ENCODE data around the gene CLHC1. TPM values are rescaled to one million over a fixed set of nuclear protein-coding genes. Genes with fewer than 3 reads are reported as not detected.
A peak's percentile ranks its signal among the peaks of the same experiment; 100 is the strongest.
"Not testable (repeated sequence)": the region's sequence is repeated elsewhere in the genome, so short reads cannot be mapped to it uniquely, and the experiment has no call there.

Gene CLHC1
- 2.1 and 5.4 TPM in 2 replicates for total RNA-seq (2014; rRNA removed; shearing (Covaris generic))

GRCh38 chr2:55232084-55232862, at the start of gene CLHC1, which contains the start of gene RPS27A:
Gene CLHC1 (minus strand): TSS chr2:55232293. CDS start chr2:55222411, 9,882 bp downstream.
Gene RPS27A (plus strand): TSS chr2:55232688. CDS start chr2:55232825, 137 bp downstream.
- DNase-seq (ENCODE audit: low read depth): peak; percentile 95

- not testable (repeated sequence) for DNase-seq (ENCODE audit: low read depth)
These were observed 48.9 kb upstream of the CLHC1 start for GRCh38 chr2:55280851-55281546.

- not testable (repeated sequence) for DNase-seq (ENCODE audit: low read depth)
These were observed 47.8 kb upstream of the CLHC1 start for GRCh38 chr2:55279859-55280424.

DNA sequence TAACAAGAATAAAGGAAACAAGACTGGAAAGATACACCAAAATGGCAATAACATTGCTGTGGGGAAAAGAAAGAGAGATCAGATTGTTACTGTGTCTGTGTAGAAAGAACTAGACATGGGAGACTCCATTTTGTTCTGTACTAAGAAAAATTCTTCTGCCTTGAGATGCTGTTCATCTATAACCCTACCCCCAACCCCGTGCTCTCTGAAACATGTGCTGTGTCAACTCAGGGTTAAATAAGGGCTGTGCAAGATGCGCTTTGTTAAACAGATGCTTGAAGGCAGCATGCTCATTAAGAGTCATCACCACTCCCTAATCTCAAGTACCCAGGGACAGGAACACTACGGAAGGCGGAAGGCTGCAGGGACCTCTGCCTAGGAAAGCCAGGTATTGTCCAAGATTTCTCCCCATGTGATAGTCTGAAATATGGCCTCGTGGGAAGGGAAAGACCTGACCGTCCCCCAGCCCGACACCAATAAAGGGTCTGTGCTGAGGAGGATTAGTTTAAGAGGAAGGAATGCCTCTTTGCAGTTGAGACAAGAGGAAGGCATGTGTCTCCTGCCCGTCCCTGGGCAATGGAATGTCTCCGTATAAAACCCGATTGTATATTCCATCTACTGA, 47.2 kb upstream of the CLHC1 start:
- DNase-seq (ENCODE audit: low read depth): not testable (repeated sequence)

DNA sequence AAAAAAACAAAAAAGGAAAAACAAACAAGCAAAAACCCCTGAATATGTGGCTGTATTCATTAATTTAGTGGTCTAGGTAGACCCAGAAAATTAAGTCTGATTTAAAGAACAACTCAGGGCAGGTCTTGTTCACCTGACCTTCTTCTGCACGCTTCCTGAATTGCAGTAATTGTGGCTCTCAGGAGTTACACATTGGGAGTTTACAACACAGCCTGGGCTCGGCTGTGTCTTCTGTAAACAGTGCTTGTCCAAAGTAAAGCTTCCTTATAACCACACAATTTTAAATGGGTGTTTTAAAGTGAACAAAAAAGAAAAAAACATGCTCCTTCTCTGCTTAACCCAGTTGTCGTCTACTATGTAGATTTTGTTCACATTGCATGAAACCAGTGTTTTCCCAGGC, 45.2 kb upstream of the CLHC1 start:
- no peak for DNase-seq (ENCODE audit: low read depth)

- DNase-seq (ENCODE audit: low read depth): not testable (repeated sequence)
These were observed 42.3 kb upstream of the CLHC1 start for GRCh38 chr2:55274346-55274745.

GRCh38 chr2:55269645-55269990, 37.5 kb upstream of the CLHC1 start:
- DNase-seq (ENCODE audit: low read depth): peak; percentile 19

- peak; percentile 95 for DNase-seq (ENCODE audit: low read depth)
These were observed 37.0 kb upstream of the CLHC1 start, which contains the start of gene MTIF2 for GRCh38 chr2:55268907-55269644. Gene MTIF2 (minus strand): TSS chr2:55269231. CDS start chr2:55263858, 5,373 bp downstream.

GRCh38 chr2:55268288-55268906, 36.3 kb upstream of the CLHC1 start:
- peak; percentile 6 for DNase-seq (ENCODE audit: low read depth)

DNA sequence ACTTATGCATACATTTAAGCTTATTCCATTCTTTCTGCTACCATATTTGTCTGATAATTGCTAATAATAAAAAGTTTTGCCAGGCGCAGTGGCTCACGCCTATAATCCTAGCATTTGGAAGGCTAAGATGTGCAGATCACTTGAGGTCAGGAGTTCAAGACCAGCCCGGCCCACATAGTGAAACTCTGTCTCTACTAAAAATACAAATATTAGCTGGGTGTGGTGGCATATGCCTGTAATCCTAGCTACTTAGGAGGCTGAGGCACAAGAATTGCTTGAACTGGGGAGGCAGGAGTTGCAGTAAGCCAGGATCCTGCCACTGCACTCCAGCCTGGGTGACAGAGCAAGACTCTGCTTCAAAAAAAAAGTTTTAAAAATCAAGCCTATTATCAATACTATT, 27.5 kb upstream of the CLHC1 start:
- DNase-seq (ENCODE audit: low read depth): not testable (repeated sequence)

DNA sequence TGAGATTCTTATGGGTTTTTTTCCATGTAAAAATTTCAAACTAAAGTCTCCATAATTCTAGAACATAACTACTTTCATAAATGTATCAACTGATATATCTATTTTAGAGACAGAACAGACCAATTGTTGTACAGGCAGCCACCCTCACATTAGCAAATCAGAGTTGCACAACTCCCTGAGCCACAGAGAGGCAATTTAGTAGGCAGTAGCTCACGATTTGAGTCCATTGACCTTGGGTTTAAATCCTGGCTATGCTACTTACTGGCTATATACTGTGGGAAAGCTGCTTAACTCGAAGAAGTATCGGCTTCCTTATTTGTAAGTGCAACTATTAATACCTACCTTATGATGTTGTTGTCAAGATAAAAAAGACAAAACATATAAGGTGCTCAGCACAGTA, 20.7 kb upstream of the CLHC1 start:
- DNase-seq (ENCODE audit: low read depth): no peak

DNA sequence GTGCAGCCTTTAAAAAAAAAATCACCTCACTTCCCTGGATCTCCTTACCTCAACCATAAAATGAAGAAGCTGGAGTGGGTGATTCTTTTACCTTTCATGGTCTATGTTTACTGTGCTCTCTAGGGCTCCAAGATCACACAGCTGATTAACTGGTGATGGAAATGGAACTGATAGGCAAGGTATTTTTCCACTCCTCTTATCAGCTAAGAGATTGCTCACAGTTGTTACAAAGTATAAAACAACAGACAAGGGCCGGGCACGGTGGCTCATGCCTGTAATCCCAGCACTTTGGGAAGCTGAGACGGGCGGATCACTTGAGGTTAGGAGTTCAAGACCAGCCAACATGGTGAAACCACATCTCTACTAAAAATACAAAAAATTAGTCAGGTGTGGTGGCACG, 14.9 kb upstream of the CLHC1 start:
- DNase-seq (ENCODE audit: low read depth): no peak

GRCh38 chr2:55245411-55245810, 13.3 kb upstream of the CLHC1 start:
- no peak for DNase-seq (ENCODE audit: low read depth)

DNA sequence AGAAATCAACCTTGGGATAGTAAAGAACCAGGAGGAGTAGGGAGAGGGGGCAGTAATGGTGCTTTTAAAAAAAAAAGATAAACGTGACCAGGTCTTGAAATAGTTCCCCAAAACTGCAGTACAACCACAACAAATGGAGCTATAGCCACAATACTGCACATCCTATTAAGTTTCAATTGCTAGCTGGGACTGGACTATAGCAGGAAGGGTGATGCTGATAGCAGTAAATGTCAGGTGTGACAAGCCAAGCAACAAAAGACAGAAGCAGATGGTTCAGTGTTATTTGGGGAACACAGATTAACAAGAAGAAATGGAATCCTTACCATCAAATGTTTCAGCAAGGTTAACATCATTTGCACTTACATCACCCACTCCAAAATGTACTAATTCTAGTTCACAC, 10.5 kb upstream of the CLHC1 start:
- no peak for DNase-seq (ENCODE audit: low read depth)

GRCh38 chr2:55241582-55241981, 9.5 kb upstream of the CLHC1 start:
- not testable (repeated sequence) for DNase-seq (ENCODE audit: low read depth)

DNA sequence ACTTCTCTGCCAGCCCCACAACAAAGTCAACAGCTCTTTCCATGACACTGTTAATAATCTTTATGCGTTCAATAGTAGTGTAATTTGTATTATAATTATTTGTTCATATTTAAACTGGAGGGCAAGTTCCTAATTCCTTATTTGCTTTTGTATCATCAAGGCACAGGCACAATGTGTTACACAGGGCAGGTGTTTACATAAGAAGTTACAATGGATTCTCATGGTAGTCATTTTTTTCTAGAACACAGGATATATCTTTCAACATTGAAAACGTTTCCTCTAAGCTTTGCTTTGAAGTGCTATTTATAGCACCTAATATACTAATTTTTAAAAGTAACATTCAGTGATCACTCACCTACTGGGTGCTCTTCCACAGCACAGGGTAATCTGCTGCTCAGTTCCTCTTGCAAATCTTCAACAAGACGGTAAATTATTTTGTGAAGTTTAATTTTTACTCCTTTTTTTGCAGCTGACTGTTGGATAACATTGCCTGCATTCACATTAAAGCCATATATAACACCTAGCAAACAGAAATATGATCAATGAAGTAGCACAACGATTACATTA, 7.6 kb upstream of the CLHC1 start:
- DNase-seq (ENCODE audit: low read depth): no peak

GRCh38 chr2:55236992-55237543, 5.0 kb upstream of the CLHC1 start:
- no peak for DNase-seq (ENCODE audit: low read depth)

DNA sequence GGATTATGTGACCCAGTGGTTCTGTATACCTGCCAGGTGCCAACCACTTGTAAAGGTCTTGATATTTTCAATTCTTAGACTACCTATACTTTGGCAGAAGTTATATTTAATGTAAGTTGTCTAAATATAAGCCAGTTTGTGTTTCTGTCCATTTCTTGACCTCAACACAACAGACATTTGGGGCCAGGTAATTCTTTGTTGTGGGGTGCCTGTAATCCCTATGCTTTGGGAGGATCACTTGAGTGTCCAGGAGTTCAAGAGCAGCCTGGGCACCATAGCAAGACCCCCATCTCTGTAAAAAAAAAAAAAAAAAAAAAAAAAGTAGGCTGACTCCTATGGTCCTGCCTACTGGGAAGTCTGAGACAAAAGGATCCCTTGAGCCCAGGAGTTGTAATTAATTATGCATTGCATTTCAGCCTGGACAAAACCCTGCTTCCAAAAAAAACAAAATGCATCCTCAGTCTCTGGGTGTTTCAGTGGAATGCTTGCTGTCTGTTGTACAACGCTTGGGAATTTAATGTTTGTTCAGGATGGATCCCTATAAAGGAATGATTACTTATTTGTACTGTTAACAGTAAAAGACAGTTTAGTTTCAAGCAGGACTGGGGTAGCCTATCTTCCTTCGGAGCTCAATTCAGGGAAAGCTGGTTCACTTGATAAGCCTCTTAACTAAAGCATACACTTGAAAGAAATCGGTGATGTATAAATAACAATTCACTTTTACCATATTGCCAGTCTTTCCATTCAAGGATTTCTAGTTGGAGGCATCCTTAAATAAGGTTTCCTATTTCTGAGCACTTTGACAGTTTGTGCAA, 3.8 kb upstream of the CLHC1 start:
- no peak for DNase-seq (ENCODE audit: low read depth)

DNA sequence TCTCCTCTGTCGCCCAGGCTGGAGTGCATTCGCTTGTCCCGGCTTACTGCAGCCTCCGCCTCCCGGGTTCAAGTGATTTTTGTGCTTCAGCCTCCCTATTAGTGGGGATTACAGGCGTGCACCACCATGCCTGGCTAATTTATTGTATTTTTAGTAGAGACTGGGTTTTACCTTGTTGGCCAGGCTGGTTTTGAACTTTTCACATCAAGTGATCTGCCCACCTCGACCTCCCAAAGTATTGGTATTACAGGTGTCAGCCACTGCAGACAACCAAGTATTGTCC, 1.5 kb upstream of the CLHC1 start:
- no peak for DNase-seq (ENCODE audit: low read depth)
